ENCODE data around the gene HSF2.

- TF ChIP-seq CTCF (IDR thresholded peaks at IDR 0.05) (no peak), POLR2A (IDR thresholded peaks at IDR 0.05) (no peak), POLR2AphosphoS5 (IDR thresholded peaks at IDR 0.05) (no peak)
Measured at GRCh38 chr6:122459240-122459639, 59.8 kb downstream of the HSF2 start.

Data from transverse colon (tissue), 4 donors.